Measurements from ENCODE around the gene SF3B3.
"Not testable (repeated sequence)": the region's sequence is repeated elsewhere in the genome, so short reads cannot be mapped to it uniquely, and the experiment has no call there.

Gene SF3B3

DNA sequence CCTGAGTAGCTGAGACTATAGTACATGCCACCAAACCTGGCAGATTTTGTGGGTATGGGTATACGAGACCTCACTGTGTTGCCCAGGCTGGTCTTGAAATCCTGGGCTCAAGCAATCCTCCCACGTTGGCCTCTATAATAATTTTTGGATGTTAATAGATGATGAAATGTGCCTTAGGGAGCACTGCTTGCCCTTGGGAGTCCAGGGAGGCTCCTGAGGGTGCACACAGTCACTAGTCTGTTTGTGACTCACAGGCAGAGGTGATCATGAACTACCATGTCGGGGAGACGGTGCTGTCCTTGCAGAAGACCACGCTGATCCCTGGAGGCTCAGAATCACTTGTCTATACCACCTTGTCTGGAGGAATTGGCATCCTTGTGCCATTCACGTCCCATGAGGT, 46.1 kb downstream of the SF3B3 start:
- DNase-seq: no peak

DNA sequence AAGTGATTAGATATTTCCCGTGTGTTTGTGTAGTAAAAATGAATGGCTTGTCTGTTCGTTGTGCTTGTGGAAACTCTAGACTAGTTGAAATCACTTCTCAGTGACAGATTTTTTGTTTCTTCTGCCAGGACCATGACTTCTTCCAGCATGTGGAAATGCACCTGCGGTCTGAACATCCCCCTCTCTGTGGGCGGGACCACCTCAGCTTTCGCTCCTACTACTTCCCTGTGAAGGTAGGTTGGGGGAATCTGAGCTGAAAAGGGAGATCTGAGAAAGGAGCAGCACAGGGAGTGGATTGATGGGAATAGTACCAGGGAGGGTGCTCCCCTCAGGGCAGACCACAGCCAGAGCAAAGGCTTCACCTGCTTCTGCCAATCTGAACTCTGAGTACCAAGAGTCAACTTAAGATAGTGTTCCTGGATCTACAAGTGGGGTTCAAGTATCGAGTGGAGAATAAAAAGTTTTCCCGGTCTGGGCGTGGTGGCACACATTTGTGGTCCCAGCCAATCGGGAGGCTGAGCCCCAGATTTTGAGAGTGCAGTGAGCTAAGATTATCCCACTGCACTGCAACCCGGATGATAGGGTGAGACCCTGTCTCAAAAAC, 47.5 kb downstream of the SF3B3 start:
- no peak for DNase-seq

DNA sequence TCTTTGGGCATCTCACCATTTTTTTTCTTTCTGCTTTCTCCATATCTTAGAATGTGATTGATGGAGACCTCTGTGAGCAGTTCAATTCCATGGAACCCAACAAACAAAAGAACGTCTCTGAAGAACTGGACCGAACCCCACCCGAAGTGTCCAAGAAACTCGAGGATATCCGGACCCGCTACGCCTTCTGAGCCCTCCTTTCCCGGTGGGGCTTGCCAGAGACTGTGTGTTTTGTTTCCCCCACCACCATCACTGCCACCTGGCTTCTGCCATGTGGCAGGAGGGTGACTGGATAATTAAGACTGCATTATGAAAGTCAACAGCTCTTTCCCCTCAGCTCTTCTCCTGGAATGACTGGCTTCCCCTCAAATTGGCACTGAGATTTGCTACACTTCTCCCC, 48.0 kb downstream of the SF3B3 start:
- no peak for DNase-seq

GRCh38 chr16:70572050-70572925, 48.7 kb downstream of the SF3B3 start:
- DNase-seq: no peak

DNA sequence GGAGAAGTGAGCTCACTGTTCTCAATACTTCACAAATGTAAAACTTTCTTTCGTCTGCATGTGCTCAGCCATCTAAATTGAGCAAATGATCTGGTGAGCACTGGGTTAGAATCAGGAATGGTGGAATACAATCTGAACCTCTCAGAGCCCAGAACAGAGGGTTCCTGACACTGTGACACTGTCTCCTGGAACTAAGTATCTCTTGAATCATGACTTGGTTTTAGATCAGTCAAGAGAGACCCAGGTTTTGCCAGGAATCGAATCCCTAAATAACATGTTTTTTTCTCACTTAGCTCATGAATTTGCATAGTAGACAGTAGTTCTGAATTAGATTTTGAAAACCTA, 49.3 kb downstream of the SF3B3 start:
- DNase-seq: no peak

- DNase-seq: no peak
Observed at GRCh38 chr16:70573451-70574121, 50.0 kb downstream of the SF3B3 start.

DNA sequence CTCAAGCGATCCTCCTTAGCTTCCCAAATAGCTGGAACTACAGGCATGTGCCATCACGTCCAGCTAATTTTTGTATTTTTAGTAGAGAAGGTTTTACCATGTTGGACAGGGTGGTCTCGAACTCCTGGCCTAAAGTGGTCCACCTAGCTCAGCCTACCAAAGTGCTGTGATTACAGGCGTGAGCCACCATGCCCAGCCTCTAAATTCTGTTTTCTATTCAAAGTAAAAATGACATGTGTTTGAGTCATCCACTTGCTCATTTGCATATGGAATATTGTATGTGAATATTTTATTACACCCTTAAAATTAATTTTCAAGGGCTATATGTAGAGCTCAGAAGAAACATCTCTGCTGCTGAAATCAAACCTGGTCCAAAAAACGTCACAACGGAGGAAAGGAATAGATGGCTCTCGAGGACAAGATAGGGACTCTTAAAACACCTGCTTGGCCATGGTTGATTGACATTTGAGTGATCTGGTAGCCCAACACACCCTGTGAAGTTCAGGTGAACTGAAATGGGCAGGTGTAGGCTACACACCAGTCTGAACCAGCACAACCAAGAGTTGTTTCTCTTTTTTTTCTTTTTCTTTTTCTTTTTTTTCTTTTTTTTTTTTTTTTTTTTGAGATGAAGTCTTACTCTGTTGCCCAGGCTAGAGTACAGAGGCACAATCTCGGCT, 51.1 kb downstream of the SF3B3 start:
- no peak for DNase-seq

GRCh38 chr16:70575376-70575775, 51.8 kb downstream of the SF3B3 start:
- DNase-seq: no peak

- no peak for DNase-seq
Observed at GRCh38 chr16:70576431-70577255, 53.0 kb downstream of the SF3B3 start.

GRCh38 chr16:70577256-70577698, 53.7 kb downstream of the SF3B3 start:
- DNase-seq: peak; percentile 38

- no peak for DNase-seq
Observed at GRCh38 chr16:70578035-70578434, 54.4 kb downstream of the SF3B3 start.

DNA sequence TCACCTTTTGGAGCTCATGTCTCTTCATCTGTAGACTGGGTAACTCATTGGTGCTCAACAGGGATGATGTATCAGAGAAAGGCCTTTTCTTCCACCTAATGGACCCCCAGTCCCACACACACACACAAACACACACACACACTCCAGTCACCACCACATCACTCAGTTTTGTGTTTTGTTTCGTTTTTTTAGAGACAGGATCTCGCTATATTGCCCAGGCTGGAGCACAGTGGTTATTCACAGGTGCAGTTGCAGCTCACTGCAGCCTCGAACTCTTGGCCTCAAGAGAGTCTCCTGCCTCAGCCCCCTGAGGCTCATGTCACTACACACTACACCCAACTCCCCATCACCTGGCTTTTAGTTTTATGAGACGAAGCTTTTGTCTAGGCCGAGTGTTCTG, 55.6 kb downstream of the SF3B3 start:
- DNase-seq: no peak

- DNase-seq: no peak
Observed at GRCh38 chr16:70579648-70580630, 56.3 kb downstream of the SF3B3 start.

DNA sequence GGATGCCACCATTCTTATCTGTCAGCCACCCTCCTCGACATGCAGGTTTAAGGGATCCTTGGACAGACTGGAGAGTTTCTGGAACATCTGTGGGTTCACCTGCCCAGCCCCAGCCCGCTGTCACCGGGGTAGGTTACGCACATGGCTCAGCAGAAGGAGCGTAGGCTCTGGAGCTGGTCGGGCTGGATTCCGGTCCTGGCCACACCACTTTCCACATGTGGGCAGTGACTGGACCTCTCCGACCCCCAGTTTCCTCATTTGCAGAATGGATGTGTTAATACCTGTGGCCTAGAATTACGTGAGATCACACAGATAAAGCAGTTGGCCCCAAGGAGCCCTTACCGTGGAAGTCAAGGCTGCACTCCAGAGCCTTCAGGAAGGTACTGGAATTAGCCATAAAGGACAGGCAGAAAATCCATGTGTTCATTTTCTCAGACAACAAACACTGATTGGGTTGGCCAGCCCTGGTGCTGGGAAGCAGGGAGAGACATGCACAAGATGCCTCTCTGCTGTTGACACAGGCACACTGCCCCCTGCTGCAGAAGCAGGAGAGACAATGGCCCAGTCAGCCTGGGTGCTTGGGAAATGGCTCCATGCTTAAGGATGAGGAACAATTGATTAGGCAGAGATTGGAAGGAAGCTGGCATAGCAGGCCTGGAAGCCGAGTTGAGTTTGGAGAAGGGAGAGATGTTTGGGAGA, 58.8 kb downstream of the SF3B3 start:
- no peak for DNase-seq

DNA sequence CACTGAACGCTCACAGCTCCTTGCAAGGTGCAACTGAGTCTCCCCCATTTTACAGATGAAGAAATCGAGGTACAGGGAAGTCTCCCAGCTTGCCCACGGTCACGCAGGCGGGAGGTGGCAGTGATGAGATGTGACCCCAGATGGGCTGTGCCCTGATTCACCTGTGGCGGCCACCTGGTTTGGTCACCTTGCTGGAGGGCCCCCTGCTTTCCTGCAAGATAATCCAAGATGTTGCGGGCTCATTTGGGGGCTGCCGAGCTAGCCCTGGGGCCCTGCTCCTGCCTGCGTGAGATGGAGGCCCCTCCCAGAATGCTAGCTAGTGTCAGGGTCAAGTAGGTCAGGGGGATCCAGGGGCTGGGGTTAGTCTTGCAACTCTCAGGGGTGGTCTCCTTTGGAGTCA, 63.1 kb downstream of the SF3B3 start:
- DNase-seq: no peak

GRCh38 chr16:70588565-70588964, 64.9 kb downstream of the SF3B3 start:
- no peak for DNase-seq

- not testable (repeated sequence) for DNase-seq
Observed at GRCh38 chr16:70589416-70589815, 65.8 kb downstream of the SF3B3 start.

DNA sequence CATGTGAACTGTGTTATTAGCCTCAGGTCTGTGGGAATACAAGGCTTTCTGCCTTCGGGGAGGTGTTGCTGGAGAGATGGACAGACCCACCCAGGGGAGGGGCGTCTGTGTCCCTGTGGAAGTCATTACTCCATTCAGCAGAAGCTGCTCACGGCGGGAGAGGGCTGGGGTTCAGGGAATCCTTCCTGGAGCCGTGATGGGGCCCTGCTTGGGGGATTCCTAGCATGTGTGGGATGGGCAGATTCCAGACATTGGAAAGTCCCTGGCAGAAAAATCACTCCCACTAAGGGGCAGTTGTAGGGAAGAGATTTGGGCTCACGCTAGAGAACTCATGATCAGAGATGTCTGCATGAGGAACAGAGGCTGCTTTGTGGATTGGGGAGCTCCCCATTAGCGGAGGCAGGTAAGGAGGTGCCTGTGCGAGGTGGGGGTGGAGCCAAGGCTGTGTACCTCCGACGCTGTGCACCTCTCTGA, 66.4 kb downstream of the SF3B3 start:
- no peak for DNase-seq

DNA sequence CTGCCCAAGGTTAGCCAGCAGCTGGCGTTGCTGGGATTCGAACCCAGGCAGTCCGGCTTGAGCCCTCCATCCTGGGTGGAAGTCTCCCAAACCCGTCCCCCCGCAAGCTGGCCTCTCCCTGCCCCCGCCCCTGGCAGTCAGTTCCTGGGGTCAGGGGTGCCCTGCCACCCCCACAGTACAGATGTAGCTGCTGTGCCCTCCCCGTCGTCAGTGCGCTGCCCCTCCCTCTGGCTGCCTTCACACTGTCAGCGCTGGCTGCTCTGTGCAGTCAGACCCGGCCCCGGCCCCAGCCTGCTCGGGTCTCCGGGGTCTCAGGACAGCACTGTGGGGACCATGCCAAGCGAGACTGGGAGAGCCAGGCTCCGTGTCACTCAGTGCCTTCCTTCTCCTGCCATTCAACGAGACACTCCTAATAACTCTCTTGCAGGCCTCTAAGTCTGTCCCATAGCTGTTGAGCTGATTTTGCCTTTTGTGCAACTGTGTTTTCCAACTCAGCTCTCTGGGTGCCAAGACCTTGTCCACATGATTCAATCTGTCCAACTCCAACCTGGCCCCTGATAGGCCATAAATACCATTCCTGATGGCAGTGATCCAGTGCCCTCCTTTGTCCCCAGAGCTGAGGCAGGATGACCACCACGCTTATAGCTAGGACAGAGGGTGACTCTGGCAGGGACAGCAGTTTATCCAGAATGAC, 67.3 kb downstream of the SF3B3 start:
- no peak for DNase-seq

DNA sequence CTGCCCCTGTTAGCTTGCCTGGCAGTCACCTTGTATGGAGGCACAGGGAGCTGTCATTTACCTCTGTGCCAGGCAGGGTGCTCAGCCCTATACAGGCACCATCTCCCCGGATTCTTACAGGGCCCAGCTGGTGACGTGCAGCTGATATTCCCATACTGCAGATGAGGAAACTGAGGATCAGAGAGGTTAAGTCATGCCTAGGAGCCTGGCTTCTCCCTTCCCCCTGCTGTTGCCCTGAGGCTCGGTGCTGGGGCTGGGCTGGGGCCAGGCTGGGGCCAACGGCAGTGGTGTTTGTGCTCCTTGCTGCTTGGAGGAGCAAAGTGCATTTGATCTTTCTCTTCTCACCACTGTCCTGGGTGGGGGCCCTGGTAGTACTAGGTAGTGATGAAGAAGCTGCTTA, 68.0 kb downstream of the SF3B3 start:
- DNase-seq: no peak
